Smooth muscle cell (in vitro differentiated cells): Measurements from ENCODE around the gene GRK1. TPM values are rescaled to one million over a fixed set of nuclear protein-coding genes. Genes with fewer than 3 reads are reported as not detected.

Experiments
- DNase-seq: peaks from one replicate; lab custom pipeline; 2025; ENCODE audit not compliant: unreplicated experiment; lab: John Stamatoyannopoulos, UW
- H2AFZ ChIP-seq: fragments of 200-600 bp; sonication (generic); 2 replicates; pipeline ENCODE4 v1.6.0; 2016; ENCODE audit warnings: antibody characterized with exemption, low read depth, mild to moderate bottlenecking
- H3F3A ChIP-seq: fragments of 200-600 bp; sonication (generic); 2 replicates; pipeline ENCODE4 v1.6.0; 2017; ENCODE audit warnings: antibody characterized with exemption, low read depth
- H3K27ac ChIP-seq: fragments of 200-600 bp; sonication (generic); 2 replicates; pipeline ENCODE4 v1.5.1; 2016; ENCODE audit warnings: low read depth, mild to moderate bottlenecking
- H3K27me3 ChIP-seq: fragments of 200-600 bp; sonication (generic); 2 replicates; pipeline ENCODE4 v1.6.1; 2016; ENCODE audit warnings: low read depth, mild to moderate bottlenecking
- H3K36me3 ChIP-seq: fragments of 200-600 bp; sonication (generic); 2 replicates; pipeline ENCODE4 v1.5.1; 2016; ENCODE audit warnings: low read depth
- H3K4me1 ChIP-seq: fragments of 200-600 bp; sonication (generic); 2 replicates; pipeline ENCODE4 v1.5.1; 2016; ENCODE audit warnings: low read depth
- H3K4me2 ChIP-seq: fragments of 200-600 bp; sonication (generic); 2 replicates; pipeline ENCODE4 v1.6.0; 2016; ENCODE audit warnings: mild to moderate bottlenecking
- H3K4me3 ChIP-seq: fragments of 200-600 bp; sonication (generic); 2 replicates; pipeline ENCODE4 v1.5.1; 2016; ENCODE audit warnings: mild to moderate bottlenecking
- H3K79me2 ChIP-seq: fragments of 200-600 bp; sonication (generic); 2 replicates; pipeline ENCODE4 v1.6.0; 2016; ENCODE audit warnings: low read depth, mild to moderate bottlenecking
- H3K9ac ChIP-seq: fragments of 200-600 bp; sonication (generic); 2 replicates; pipeline ENCODE4 v1.6.0; 2016; ENCODE audit warnings: low read depth
- H3K9me3 ChIP-seq: fragments of 200-600 bp; sonication (generic); replicated peaks from 2 replicates; pipeline ENCODE4 v1.5.1; 2016; ENCODE audit warnings: low read depth
- H4K20me1 ChIP-seq: fragments of 200-600 bp; sonication (generic); 2 replicates; pipeline ENCODE4 v1.6.0; 2016; ENCODE audit warnings: low read depth
- CTCF ChIP-seq: fragments of 200-600 bp; sonication (generic); IDR thresholded peaks from 2 replicates; pipeline ENCODE4 v1.5.1; 2017; ENCODE audit warnings: borderline replicate concordance, mild to moderate bottlenecking, antibody characterized with exemption; ENCODE audit not compliant: insufficient read depth, poor library complexity, severe bottlenecking
- WGBS: methylation state at CpG from one replicate; pipeline ENCODE4 v1.1.7; 2016; ENCODE audit warnings: low lambda C conversion rate; 5-methylcytosine and 5-hydroxymethylcytosine counted together
- polyA plus RNA-seq: library from polyadenylated mRNA; unstranded; fragments of >200 nt; fragmentation: Nextera tagmentation; extraction: Ambion mirVana; gene quantifications from 2 replicates; pipeline ENCODE4 v1.2.1, GENCODE V29; 2016
- total RNA-seq: library from RNA; depleted of rRNA; stranded (reverse); fragments of >200 nt; gene quantifications from 2 replicates; pipeline ENCODE4 v1.2.3, GENCODE V29; 2014

The GRK1 gene
- total and polyA plus RNA-seq, 2 experiments from 2014 or later: not detected

- 84% methylated on average over 25 of the region's 25 CpGs for WGBS
- no peaks in the 10 kb centered on the region for H3K79me2 ChIP-seq
- DNase-seq: no peak
- no peak overlapping the region for H3K27ac ChIP-seq
- no peak for TF ChIP-seq CTCF
- no peaks in the 10 kb centered on the region for H3F3A ChIP-seq
- H2AFZ ChIP-seq: no peak overlapping the region
- H4K20me1 ChIP-seq: no peaks in the 10 kb centered on the region
- no peak overlapping the region for H3K9ac ChIP-seq
- H3K27me3 ChIP-seq: no peaks in the 10 kb centered on the region
- no peak overlapping the region for H3K4me3 ChIP-seq
- no peaks in the 10 kb centered on the region for H3K9me3 ChIP-seq
- H3K36me3 ChIP-seq: no peaks in the 10 kb centered on the region
- no peaks in the 10 kb centered on the region for H3K4me1 ChIP-seq
- H3K4me2 ChIP-seq: no peak overlapping the region
These were observed 81.3 kb downstream of the GRK1 start for GRCh38 chr13:113748101-113748861.

GRCh38 chr13:113748862-113749451 is 81.9 kb downstream of the GRK1 start:
- 88% methylated on average over 18 of the region's 22 CpGs for WGBS
- H3K27me3 ChIP-seq: no peaks in the 10 kb centered on the region
- no peaks in the 10 kb centered on the region for H3K9me3 ChIP-seq
- H3F3A ChIP-seq: no peaks in the 10 kb centered on the region
- no peak overlapping the region for H3K27ac ChIP-seq
- TF ChIP-seq CTCF: no peak
- H2AFZ ChIP-seq: no peak overlapping the region
- H3K4me2 ChIP-seq: no peak overlapping the region
- no peaks in the 10 kb centered on the region for H3K4me1 ChIP-seq
- H3K36me3 ChIP-seq: no peaks in the 10 kb centered on the region
- DNase-seq: no peak
- H3K9ac ChIP-seq: no peak overlapping the region
- H3K4me3 ChIP-seq: no peak overlapping the region
- H3K79me2 ChIP-seq: no peaks in the 10 kb centered on the region
- H4K20me1 ChIP-seq: no peaks in the 10 kb centered on the region

GRCh38 chr13:113749507-113749906 is 82.5 kb downstream of the GRK1 start:
- Histone ChIP-seq H3K4me2 (no peak overlapping the region), H3K4me3 (no peak overlapping the region), H4K20me1 (no peaks in the 10 kb centered on the region), H3K9me3 (no peaks in the 10 kb centered on the region), H3K36me3 (no peaks in the 10 kb centered on the region), H3K27me3 (no peaks in the 10 kb centered on the region), H3K79me2 (no peaks in the 10 kb centered on the region), H3K4me1 (no peaks in the 10 kb centered on the region), H3K9ac (no peak overlapping the region), H3K27ac (no peak overlapping the region), H2AFZ (no peak overlapping the region), H3F3A (no peaks in the 10 kb centered on the region)
- no peak for TF ChIP-seq CTCF
- no peak for DNase-seq
- WGBS: 95% methylated on average over 13 of the region's 13 CpGs
